Skeletal muscle tissue (tissue), 1 donor: Measurements from ENCODE around the gene PCED1A. TPM values are rescaled to one million over a fixed set of nuclear protein-coding genes. Genes with fewer than 3 reads are reported as not detected.

Experiments
- total RNA-seq: library from RNA; depleted of rRNA; stranded (reverse); fragments of >200 nt; gene quantifications from one replicate; pipeline ENCODE4 v1.2.3, GENCODE V29; 2014

PCED1A gene
- total RNA-seq, 1 donor from 2014 or later: 9.4 TPM

Other genes starting within 250 kb of the PCED1A start
- gene NOP56, start 188.0 kb downstream of the PCED1A start, total RNA-seq: 103 TPM
- 156 TPM for gene IDH3B, start 176.4 kb downstream of the PCED1A start, total RNA-seq
- gene EBF4, start 147.9 kb downstream of the PCED1A start, total RNA-seq: 2.6 TPM
- 26.1 TPM for gene CPXM1, start 40.0 kb downstream of the PCED1A start, total RNA-seq
- gene C20orf141, start 25.7 kb downstream of the PCED1A start, total RNA-seq: not detected
- not detected for gene TMEM239, start 24.3 kb downstream of the PCED1A start, total RNA-seq
- gene VPS16, start 90 bp upstream of the PCED1A start, total RNA-seq: 28.2 TPM
- 93.4 TPM for gene PTPRA, start 32.8 kb upstream of the PCED1A start, total RNA-seq
- gene GNRH2, start 203.0 kb upstream of the PCED1A start, total RNA-seq: not detected
- gene MRPS26, start 205.4 kb upstream of the PCED1A start, total RNA-seq: 25.6 TPM
- gene OXT, start 231.0 kb upstream of the PCED1A start, total RNA-seq: not detected
- not detected for gene AVP, start 244.1 kb upstream of the PCED1A start, total RNA-seq